K562 (cell line): ENCODE data around the gene SIRT2. TPM values are rescaled to one million over a fixed set of nuclear protein-coding genes. Genes with fewer than 3 reads are reported as not detected.

ENCODE experiments used
- ARHGAP35 ChIP-seq: fragments of 450-650 bp; IDR thresholded peaks from 2 replicates; pipeline ENCODE4 v1.6.1; 2018; ENCODE audit not compliant: partially characterized antibody
- CEBPG ChIP-seq, 3 experiments: fragments of 200-800 bp in 1 of 3; sonication (Bioruptor generic) in 1 of 3; sonication (generic) in 1 of 3; formaldehyde crosslinking in 1 of 3; IDR thresholded peaks in 2 of 3; conservative IDR thresholded peaks in 1 of 3; 2 replicates each; pipeline versions ENCODE4 v1.6.1 to v1.8.0; 2016 to 2022; ENCODE audit warnings: missing compliant biosample characterization in 2 of 3, missing genetic modification characterization in 2 of 3, mild to moderate bottlenecking in 1 of 3, missing genetic modification reagents in 1 of 3
- NFIX ChIP-seq: fragments of 250-450 bp; sonication (Bioruptor Pico); IDR thresholded peaks from 2 replicates; pipeline ENCODE4 v1.4.0; 2020; ENCODE audit warnings: low read depth, mild to moderate bottlenecking, moderate library complexity
- PHB ChIP-seq: fragments of 250-450 bp; sonication (Bioruptor Pico); IDR thresholded peaks from 2 replicates; pipeline ENCODE4 v1.5.0; 2021
- RAD21 ChIP-seq, 2 experiments: fragments of 250-450 bp in 1 of 2; fragments of 450-650 bp in 1 of 2; sonication (Bioruptor Pico) in 1 of 2; formaldehyde crosslinking in 1 of 2; IDR thresholded peaks in 1 of 2; conservative IDR thresholded peaks in 1 of 2; 2 replicates each; pipeline versions ENCODE4 v1.4.0 to v1.8.0; 2020 to 2022; ENCODE audit warnings: mild to moderate bottlenecking in 2 of 2, moderate library complexity in 1 of 2
- TCF7 ChIP-seq: sonication (generic); IDR thresholded peaks from 2 replicates; pipeline ENCODE4 v1.6.1; 2016; ENCODE audit warnings: antibody characterized with exemption, borderline replicate concordance
- ZKSCAN1 ChIP-seq: fragments of 150-350 bp; IDR thresholded peaks from 2 replicates; pipeline ENCODE4 v1.6.1; 2016; ENCODE audit warnings: low read depth, low read length
- ZKSCAN8 ChIP-seq: fragments of 200-800 bp; sonication (Bioruptor generic); IDR thresholded peaks from 2 replicates; pipeline ENCODE4 v1.6.1; 2016; ENCODE audit warnings: missing genetic modification characterization, missing compliant biosample characterization
- ZNF696 ChIP-seq: fragments of 250-450 bp; sonication (Bioruptor Pico); conservative IDR thresholded peaks from 2 replicates; pipeline ENCODE4 v1.4.0; 2020; ENCODE audit warnings: mild to moderate bottlenecking, moderate library complexity
- polyA plus RNA-seq, 8 experiments: library from polyadenylated mRNA; depleted of rRNA in 4 of 8; stranded (reverse) in 5 of 8; unstranded in 3 of 8; fragments of >200 nt; fragmentation: Nextera tagmentation in 2 of 8; fragmentation: Illumina TruSeq in 1 of 8; extraction: Ambion mirVana in 2 of 8; extraction: Trizol in 1 of 8; gene quantifications; 2 replicates each; pipeline versions ENCODE4 v1.2.1 to v1.2.3, GENCODE V29; 2011 to 2014; ENCODE audit warnings: inconsistent platforms in 1 of 8, missing spikeins in 1 of 8
- total RNA-seq, 7 experiments: library from RNA; depleted of rRNA in 6 of 7; stranded (reverse); fragments of >200 nt in 6 of 7; fragmentation: Illumina TruSeq in 2 of 7; extraction: Trizol in 2 of 7; gene quantifications; 2 replicates each; pipeline versions ENCODE4 v1.2.1 to v1.2.3, GENCODE V29; 2011 to 2021; ENCODE audit warnings: low replicate concordance in 1 of 7
- TF ChIP-seq, protein P1 (sequence below): fragments of 250-450 bp; sonication (Bioruptor Pico); IDR thresholded peaks from 2 replicates; pipeline ENCODE4 v1.5.0; 2020; ENCODE audit warnings: mild to moderate bottlenecking, borderline replicate concordance
- TF ChIP-seq, protein P2 (sequence below), 2 experiments: fragments of 450-650 bp in 1 of 2; sonication (generic) in 1 of 2; formaldehyde crosslinking; conservative IDR thresholded peaks; 2 replicates each; pipeline versions ENCODE4 v1.4.0 to v1.8.1; 2020 to 2022; ENCODE audit warnings: mild to moderate bottlenecking in 1 of 2, missing genetic modification reagents in 1 of 2
- TF ChIP-seq, protein P3 (sequence below): fragments of 250-450 bp; sonication (Bioruptor Pico); IDR thresholded peaks from 2 replicates; pipeline ENCODE4 v1.5.0; 2021
- TF ChIP-seq, protein P4 (sequence below): IDR thresholded peaks from 2 replicates; pipeline ENCODE4 v1.6.1; 2011; ENCODE audit warnings: borderline replicate concordance, low read depth, mild to moderate bottlenecking, moderate library complexity, low read length; ENCODE audit not compliant: insufficient read depth, poor library complexity, severe bottlenecking
- TF ChIP-seq, protein P5 (sequence below): fragments of 450-650 bp; IDR thresholded peaks from 2 replicates; pipeline ENCODE4 v1.6.1; 2018; ENCODE audit not compliant: partially characterized antibody

The SIRT2 gene
- total and polyA plus RNA-seq, 9 of the 15 experiments (the other 6 are each of a cell fraction or from before 2014, with no cell fraction given): 2.3 to 35.2 (median 22.9) TPM

DNA sequence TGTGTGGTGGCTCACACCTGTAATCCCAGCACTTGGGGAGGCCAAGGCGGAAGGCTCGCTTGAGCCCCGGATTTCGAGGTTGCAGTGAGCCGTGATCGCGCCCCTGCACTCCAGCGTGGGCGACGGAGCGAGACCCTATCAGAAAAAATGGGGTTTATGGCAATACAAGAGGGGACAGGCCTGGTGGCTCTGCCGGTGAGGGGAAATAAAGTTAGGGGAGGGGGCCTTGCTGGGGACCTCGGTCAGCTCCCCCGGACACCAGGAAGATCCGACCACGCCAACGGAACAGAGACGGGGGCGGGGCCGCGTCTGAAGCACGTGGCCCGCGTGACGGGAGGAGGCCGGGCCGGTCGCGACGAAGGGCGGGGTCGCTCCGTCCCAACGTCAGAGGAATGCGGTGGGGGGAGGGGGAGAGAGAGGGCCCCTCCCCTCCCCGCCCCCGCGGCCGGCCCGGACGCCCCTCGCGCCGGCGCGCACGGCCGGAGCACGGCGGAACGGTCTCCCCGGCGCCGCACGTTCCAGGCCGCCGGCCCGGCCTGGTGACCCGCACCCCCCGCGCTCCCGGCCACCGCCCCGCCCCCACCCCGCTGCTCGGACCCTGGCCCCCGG lies 47.7 kb downstream of the SIRT2 start (continued):
- TF ChIP-seq, protein P1, sequence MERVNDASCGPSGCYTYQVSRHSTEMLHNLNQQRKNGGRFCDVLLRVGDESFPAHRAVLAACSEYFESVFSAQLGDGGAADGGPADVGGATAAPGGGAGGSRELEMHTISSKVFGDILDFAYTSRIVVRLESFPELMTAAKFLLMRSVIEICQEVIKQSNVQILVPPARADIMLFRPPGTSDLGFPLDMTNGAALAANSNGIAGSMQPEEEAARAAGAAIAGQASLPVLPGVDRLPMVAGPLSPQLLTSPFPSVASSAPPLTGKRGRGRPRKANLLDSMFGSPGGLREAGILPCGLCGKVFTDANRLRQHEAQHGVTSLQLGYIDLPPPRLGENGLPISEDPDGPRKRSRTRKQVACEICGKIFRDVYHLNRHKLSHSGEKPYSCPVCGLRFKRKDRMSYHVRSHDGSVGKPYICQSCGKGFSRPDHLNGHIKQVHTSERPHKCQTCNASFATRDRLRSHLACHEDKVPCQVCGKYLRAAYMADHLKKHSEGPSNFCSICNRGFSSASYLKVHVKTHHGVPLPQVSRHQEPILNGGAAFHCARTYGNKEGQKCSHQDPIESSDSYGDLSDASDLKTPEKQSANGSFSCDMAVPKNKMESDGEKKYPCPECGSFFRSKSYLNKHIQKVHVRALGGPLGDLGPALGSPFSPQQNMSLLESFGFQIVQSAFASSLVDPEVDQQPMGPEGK (CRISPR knock-in tag): no peak
- TF ChIP-seq TCF7: no peak
- TF ChIP-seq, protein P2, sequence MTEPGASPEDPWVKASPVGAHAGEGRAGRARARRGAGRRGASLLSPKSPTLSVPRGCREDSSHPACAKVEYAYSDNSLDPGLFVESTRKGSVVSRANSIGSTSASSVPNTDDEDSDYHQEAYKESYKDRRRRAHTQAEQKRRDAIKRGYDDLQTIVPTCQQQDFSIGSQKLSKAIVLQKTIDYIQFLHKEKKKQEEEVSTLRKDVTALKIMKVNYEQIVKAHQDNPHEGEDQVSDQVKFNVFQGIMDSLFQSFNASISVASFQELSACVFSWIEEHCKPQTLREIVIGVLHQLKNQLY (CRISPR knock-in tag; conservative IDR thresholded peaks at IDR 0.05): no peak
- no peak for TF ChIP-seq ZNF696 (CRISPR knock-in tag)
- no peak for TF ChIP-seq RAD21 (CRISPR knock-in tag; conservative IDR thresholded peaks at IDR 0.05 in 1 of 2, IDR thresholded peaks at IDR 0.05 in 1 of 2)
- no peak for TF ChIP-seq PHB (CRISPR knock-in tag)
- TF ChIP-seq, protein P3, sequence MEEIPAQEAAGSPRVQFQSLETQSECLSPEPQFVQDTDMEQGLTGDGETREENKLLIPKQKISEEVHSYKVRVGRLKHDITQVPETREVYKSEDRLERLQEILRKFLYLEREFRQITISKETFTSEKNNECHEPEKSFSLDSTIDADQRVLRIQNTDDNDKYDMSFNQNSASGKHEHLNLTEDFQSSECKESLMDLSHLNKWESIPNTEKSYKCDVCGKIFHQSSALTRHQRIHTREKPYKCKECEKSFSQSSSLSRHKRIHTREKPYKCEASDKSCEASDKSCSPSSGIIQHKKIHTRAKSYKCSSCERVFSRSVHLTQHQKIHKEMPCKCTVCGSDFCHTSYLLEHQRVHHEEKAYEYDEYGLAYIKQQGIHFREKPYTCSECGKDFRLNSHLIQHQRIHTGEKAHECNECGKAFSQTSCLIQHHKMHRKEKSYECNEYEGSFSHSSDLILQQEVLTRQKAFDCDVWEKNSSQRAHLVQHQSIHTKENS: no peak
- TF ChIP-seq ARHGAP35: no peak
- TF ChIP-seq ZKSCAN1: no peak; the same call in 1 of the 2 replicates
- TF ChIP-seq, protein P4, sequence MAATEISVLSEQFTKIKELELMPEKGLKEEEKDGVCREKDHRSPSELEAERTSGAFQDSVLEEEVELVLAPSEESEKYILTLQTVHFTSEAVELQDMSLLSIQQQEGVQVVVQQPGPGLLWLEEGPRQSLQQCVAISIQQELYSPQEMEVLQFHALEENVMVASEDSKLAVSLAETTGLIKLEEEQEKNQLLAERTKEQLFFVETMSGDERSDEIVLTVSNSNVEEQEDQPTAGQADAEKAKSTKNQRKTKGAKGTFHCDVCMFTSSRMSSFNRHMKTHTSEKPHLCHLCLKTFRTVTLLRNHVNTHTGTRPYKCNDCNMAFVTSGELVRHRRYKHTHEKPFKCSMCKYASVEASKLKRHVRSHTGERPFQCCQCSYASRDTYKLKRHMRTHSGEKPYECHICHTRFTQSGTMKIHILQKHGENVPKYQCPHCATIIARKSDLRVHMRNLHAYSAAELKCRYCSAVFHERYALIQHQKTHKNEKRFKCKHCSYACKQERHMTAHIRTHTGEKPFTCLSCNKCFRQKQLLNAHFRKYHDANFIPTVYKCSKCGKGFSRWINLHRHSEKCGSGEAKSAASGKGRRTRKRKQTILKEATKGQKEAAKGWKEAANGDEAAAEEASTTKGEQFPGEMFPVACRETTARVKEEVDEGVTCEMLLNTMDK: no peak
- no peak for TF ChIP-seq ZKSCAN8 (CRISPR knock-in tag)
- TF ChIP-seq, protein P5, sequence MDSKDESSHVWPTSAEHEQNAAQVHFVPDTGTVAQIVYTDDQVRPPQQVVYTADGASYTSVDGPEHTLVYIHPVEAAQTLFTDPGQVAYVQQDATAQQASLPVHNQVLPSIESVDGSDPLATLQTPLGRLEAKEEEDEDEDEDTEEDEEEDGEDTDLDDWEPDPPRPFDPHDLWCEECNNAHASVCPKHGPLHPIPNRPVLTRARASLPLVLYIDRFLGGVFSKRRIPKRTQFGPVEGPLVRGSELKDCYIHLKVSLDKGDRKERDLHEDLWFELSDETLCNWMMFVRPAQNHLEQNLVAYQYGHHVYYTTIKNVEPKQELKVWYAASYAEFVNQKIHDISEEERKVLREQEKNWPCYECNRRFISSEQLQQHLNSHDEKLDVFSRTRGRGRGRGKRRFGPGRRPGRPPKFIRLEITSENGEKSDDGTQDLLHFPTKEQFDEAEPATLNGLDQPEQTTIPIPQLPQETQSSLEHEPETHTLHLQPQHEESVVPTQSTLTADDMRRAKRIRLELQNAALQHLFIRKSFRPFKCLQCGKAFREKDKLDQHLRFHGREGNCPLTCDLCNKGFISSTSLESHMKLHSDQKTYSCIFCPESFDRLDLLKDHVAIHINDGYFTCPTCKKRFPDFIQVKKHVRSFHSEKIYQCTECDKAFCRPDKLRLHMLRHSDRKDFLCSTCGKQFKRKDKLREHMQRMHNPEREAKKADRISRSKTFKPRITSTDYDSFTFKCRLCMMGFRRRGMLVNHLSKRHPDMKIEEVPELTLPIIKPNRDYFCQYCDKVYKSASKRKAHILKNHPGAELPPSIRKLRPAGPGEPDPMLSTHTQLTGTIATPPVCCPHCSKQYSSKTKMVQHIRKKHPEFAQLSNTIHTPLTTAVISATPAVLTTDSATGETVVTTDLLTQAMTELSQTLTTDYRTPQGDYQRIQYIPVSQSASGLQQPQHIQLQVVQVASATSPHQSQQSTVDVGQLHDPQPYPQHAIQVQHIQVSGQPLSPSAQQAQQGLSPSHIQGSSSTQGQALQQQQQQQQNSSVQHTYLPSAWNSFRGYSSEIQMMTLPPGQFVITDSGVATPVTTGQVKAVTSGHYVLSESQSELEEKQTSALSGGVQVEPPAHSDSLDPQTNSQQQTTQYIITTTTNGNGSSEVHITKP: peak; percentile 6
- TF ChIP-seq NFIX (CRISPR knock-in tag): no peak
- TF ChIP-seq CEBPG (CRISPR knock-in tag; IDR thresholded peaks at IDR 0.05): no peak
- TF ChIP-seq CEBPG (tag; conservative IDR thresholded peaks at IDR 0.05 in 1 of 2, IDR thresholded peaks at IDR 0.05 in 1 of 2): no peak
